ENCODE data around the gene NSDHL. TPM values are rescaled to one million over a fixed set of nuclear protein-coding genes. Genes with fewer than 3 reads are reported as not detected.

The NSDHL gene
- total RNA-seq, 1 experiment from 2014 or later, result 32.3 TPM

DNA sequence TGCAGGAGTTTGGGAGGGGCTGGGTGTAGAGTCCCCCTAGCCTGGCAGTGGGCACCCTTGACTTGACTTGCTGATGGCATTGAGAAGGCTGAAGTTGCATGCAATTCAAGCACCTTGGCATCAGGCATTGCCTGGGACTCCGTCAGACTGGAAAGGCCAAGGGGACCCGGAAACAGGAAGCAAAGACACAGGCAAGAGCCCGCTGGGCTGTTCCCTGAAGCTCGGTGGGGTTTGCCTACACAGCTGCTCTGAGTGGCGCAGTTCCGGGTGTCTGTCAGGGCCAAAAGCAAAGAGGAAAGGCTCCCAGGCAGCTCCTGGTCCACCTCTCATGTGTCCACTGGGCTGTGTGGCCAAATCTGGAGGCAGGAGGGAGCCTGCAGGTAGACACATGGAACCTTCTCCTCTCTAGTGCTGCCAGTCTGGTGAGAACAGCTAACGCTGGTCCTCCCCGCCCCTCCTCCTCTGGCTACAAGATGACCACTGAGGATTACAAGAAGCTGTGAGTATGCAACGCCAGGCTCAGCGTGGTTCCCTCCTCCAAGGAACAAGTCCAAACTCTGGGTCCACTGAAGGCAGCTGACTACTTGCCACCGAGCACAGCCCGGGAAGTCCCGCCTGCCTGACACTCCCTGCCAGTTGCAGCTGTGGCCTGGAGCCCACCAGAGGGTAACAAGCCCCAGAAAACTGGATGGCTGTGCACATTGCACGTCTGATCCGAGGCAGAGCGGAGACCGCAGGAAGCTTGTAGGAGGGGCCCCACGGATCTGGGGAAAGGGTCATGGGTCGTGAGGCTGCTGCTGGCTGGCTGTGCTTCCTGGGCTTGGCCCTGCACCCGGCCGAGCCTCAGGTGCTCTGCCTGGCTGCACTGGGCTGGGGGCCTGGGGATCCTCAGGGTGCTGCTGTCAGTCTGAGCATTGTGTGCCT, 87.1 kb downstream of the NSDHL start:
- H3K27me3 ChIP-seq, result no peaks in the 10 kb centered on the region
- DNase-seq, result no peak
- H3K4me3 ChIP-seq, result no peak overlapping the region
- H3K9me3 ChIP-seq, result no peaks in the 10 kb centered on the region
- H3K36me3 ChIP-seq, result no peaks in the 10 kb centered on the region

DNA sequence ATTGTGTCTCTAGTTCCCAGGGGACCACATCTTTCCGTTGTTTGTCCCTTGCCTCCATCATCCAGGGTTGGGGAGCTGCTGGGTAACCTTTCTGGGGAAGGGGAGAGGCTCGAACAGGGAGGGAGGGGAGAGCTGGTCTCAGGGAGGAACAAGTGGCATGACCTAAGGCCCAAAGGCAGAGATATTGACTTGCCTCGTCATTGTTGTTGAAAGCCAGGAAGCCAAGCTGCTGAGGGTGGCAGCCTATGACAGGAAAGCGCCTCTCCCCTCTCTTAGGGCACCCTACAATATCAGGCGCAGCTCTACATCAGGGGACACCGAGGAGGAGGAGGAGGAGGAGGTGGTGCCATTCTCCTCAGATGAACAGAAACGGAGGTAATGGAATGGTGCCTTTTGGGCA, 87.8 kb downstream of the NSDHL start:
- no peaks in the 10 kb centered on the region for H3K9me3 ChIP-seq
- no peak overlapping the region for H3K4me3 ChIP-seq
- no peak for DNase-seq
- H3K36me3 ChIP-seq, result no peaks in the 10 kb centered on the region
- no peaks in the 10 kb centered on the region for H3K27me3 ChIP-seq

Other genes starting within 250 kb of the NSDHL start
- gene GABRQ, start 193.2 kb upstream of the NSDHL start, total RNA-seq (2014; rRNA removed; shearing (Covaris generic); ENCODE audit: low replicate concordance), result 1.2 and 2.5 TPM in 2 replicates
- gene MAGEA3, start 132.3 kb upstream of the NSDHL start, total RNA-seq (2014; rRNA removed; shearing (Covaris generic); ENCODE audit: low replicate concordance), result not detected in 2 replicates
- gene CSAG2, start 121.8 kb upstream of the NSDHL start, total RNA-seq (2014; rRNA removed; shearing (Covaris generic); ENCODE audit: low replicate concordance), result not detected in 2 replicates
- not detected in 2 replicates for gene MAGEA2B, start 116.4 kb upstream of the NSDHL start, total RNA-seq (2014; rRNA removed; shearing (Covaris generic); ENCODE audit: low replicate concordance)
- not detected in 2 replicates for gene CSAG1, start 97.3 kb upstream of the NSDHL start, total RNA-seq (2014; rRNA removed; shearing (Covaris generic); ENCODE audit: low replicate concordance)
- not detected in 2 replicates for gene MAGEA12, start 97.3 kb upstream of the NSDHL start, total RNA-seq (2014; rRNA removed; shearing (Covaris generic); ENCODE audit: low replicate concordance)
- gene MAGEA2, start 77.2 kb upstream of the NSDHL start, total RNA-seq (2014; rRNA removed; shearing (Covaris generic); ENCODE audit: low replicate concordance), result not detected in 2 replicates
- gene CSAG3, start 71.8 kb upstream of the NSDHL start, total RNA-seq (2014; rRNA removed; shearing (Covaris generic); ENCODE audit: low replicate concordance), result not detected in 2 replicates
- not detected in 2 replicates for gene MAGEA6, start 61.4 kb upstream of the NSDHL start, total RNA-seq (2014; rRNA removed; shearing (Covaris generic); ENCODE audit: low replicate concordance)
- 45.3 and 73.4 TPM in 2 replicates for gene CETN2, start 306 bp upstream of the NSDHL start, total RNA-seq (2014; rRNA removed; shearing (Covaris generic); ENCODE audit: low replicate concordance)
- gene ZNF185, start 67.0 kb downstream of the NSDHL start, total RNA-seq (2014; rRNA removed; shearing (Covaris generic); ENCODE audit: low replicate concordance), result 0.63 and 2.4 TPM in 2 replicates
- not detected in 2 replicates for gene PNMA5, start 163.1 kb downstream of the NSDHL start, total RNA-seq (2014; rRNA removed; shearing (Covaris generic); ENCODE audit: low replicate concordance)
- 0.40 TPM in 1 of 2 replicates, not detected in the other for gene PNMA3, start 225.4 kb downstream of the NSDHL start, total RNA-seq (2014; rRNA removed; shearing (Covaris generic); ENCODE audit: low replicate concordance)
- gene PNMA6A, start 241.4 kb downstream of the NSDHL start, total RNA-seq (2014; rRNA removed; shearing (Covaris generic); ENCODE audit: low replicate concordance), result 0.39 and 1.0 TPM in 2 replicates

All from MG63 (cell line).